NT2/D1 (cell line): ENCODE measurements around the gene EPN1.

Experiments used
- YY1 ChIP-seq: IDR thresholded peaks from 2 replicates; pipeline ENCODE4 v1.6.1; 2011; ENCODE audit not compliant: insufficient read length, insufficient read depth
- ZNF274 ChIP-seq: IDR thresholded peaks from 2 replicates; pipeline ENCODE4 v1.6.1; 2011; ENCODE audit warnings: mild to moderate bottlenecking, low read depth, low read length

DNA sequence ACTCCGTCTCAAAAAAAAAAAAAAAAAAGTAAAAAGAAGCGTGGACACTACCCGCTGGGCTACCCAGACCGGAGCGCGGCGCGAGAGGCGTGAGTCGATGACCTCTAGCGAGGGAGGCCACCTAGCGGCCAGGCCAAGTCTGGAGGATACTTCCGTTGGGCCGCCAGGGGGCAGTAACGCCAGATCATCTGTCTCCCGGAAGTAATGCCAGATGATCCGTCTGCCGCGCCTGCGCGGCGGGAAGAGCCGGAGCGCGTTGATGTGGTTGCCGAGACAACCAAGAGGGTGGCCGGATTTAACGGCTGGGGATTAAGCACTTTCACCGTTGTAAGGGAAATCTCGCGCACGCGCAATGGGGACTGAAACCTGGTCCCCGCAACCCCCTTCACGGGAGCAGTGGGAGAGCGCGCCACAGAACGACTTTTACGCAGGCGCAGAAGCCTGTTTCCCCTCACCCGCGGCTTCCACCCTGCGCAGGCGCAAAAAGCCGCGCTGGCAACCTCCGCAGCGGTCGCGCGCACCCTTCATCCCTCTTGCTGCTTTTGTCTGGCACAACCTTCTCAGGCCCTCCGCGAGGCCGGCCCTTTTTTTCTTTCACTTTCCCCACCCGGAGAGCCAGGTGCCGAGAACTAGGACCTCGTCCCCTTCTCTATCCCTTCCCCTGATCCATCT, 21.2 kb upstream of the EPN1 start:
- no peak for TF ChIP-seq YY1
- no peak for TF ChIP-seq ZNF274
